Kidney (tissue), 14 donors: ENCODE data around the gene NEURL1B. TPM values are rescaled to one million over a fixed set of nuclear protein-coding genes. Genes with fewer than 3 reads are reported as not detected.
A peak's percentile ranks its signal among the peaks of the same experiment; 100 is the strongest.

Experiments used
- DNase-seq, 5 donors: peaks; one replicate each; pipeline ENCODE4 v3.0.0-alpha.2; 2013 to 2020
- FAIRE-seq: peaks from 2 replicates; lab custom pipeline; 2012; peaks lifted over from hg19 to GRCh38; lab: Jason Lieb, UNC
- H3K27ac ChIP-seq, 2 donors: one replicate each; pipeline ENCODE4 v1.7.0; 2013; ENCODE audit warnings: low read depth in 2 of 2, low read length in 2 of 2, inconsistent platforms in 1 of 2
- H3K27me3 ChIP-seq: one replicate; pipeline ENCODE4 v1.7.1; 2013; ENCODE audit warnings: low read length, inconsistent platforms; ENCODE audit not compliant: control insufficient read depth, insufficient read depth
- H3K36me3 ChIP-seq, 3 donors: one replicate each; pipeline versions ENCODE4 v1.7.0 to v1.7.1; 2013; ENCODE audit warnings: low read length in 3 of 3, control low read depth in 1 of 3, inconsistent platforms in 1 of 3; ENCODE audit not compliant: insufficient read depth in 3 of 3, control insufficient read depth in 2 of 3
- H3K4me1 ChIP-seq, 3 donors: one replicate each; pipeline versions ENCODE4 v1.7.0 to v1.7.1; 2013; ENCODE audit warnings: low read length in 3 of 3, inconsistent platforms in 1 of 3, low read depth in 1 of 3; ENCODE audit not compliant: control insufficient read depth in 2 of 3, insufficient read depth in 2 of 3
- H3K4me3 ChIP-seq, 3 donors: one replicate each; pipeline versions ENCODE4 v1.7.0 to v1.8.1; 2013; ENCODE audit warnings: low read length in 3 of 3, control low read depth in 1 of 3, inconsistent platforms in 1 of 3
- H3K9ac ChIP-seq, 3 donors: one replicate each; pipeline versions ENCODE4 v1.7.0 to v1.7.1; 2013; ENCODE audit warnings: low read length in 3 of 3, control low read depth in 1 of 3, inconsistent platforms in 1 of 3
- H3K9me3 ChIP-seq, 3 donors: one replicate each; pipeline versions ENCODE4 v1.7.0 to v1.7.1; 2013; ENCODE audit warnings: low read length in 3 of 3, control low read depth in 1 of 3, inconsistent platforms in 1 of 3; ENCODE audit not compliant: control insufficient read depth in 2 of 3, insufficient read depth in 1 of 3
- intact Hi-C: fragments of 100-400 bp; cut with DNase I; formaldehyde crosslinking; loops from one replicate; pipeline ENCODE4 v1.11.1; 2022
- microRNA-seq: library from miRNA; unstranded; fragments of <30 nt; microRNA quantifications from one replicate; pipeline ENCODE4 v1.2.0, GENCODE V29; 2020
- polyA plus RNA-seq: library from polyadenylated mRNA; stranded (reverse); fragments of 350-450 nt; fragmentation: Illumina TruSeq; extraction: RNeasy Lipid Tissue Mini Kit (QIAGEN cat#74804); gene quantifications from one replicate; pipeline ENCODE4 v1.2.3, GENCODE V29; 2014; ENCODE audit warnings: low read depth, low replicate concordance; ENCODE audit not compliant: insufficient read depth
- total RNA-seq: library from RNA; stranded (reverse); fragmentation: NEBNext Ultra II Directional; extraction: Animal tissue kit (Norgen Biotek cat#: 25700); gene quantifications from one replicate; pipeline ENCODE4 v1.2.1, GENCODE V29; 2021
- TF ChIP-seq, protein P1 (sequence below): IDR thresholded peaks from 3 replicates; pipeline ENCODE4 v1.5.1; 2012; ENCODE audit warnings: mild to moderate bottlenecking, moderate library complexity, borderline replicate concordance; ENCODE audit not compliant: insufficient read depth; ENCODE audit errors: extremely low read depth
- donor health status: control.
- donor health status: control.
- donor health status: control.
- donor health status: control.
- donor health status: control.
- donor health status: DM: yes; HTN: yes; CAD: no.
- donor health status: Normal renal cell carcinoma (clear cell type).

NEURL1B gene
- total and polyA plus RNA-seq, 2 donors from 2014 or later, result 5.4 to 42.6 TPM

- no peak overlapping the region for H3K9ac ChIP-seq
- no peak overlapping the region for H3K27ac ChIP-seq
- H3K9me3 ChIP-seq, result no peaks in the 10 kb centered on the region
- intact Hi-C loops, result no loop called here
- no peak overlapping the region for H3K4me3 ChIP-seq
- no peaks in the 10 kb centered on the region for H3K36me3 ChIP-seq
- H3K27me3 ChIP-seq, result no peaks in the 10 kb centered on the region
- no peak for FAIRE-seq
- TF ChIP-seq, protein P1, sequence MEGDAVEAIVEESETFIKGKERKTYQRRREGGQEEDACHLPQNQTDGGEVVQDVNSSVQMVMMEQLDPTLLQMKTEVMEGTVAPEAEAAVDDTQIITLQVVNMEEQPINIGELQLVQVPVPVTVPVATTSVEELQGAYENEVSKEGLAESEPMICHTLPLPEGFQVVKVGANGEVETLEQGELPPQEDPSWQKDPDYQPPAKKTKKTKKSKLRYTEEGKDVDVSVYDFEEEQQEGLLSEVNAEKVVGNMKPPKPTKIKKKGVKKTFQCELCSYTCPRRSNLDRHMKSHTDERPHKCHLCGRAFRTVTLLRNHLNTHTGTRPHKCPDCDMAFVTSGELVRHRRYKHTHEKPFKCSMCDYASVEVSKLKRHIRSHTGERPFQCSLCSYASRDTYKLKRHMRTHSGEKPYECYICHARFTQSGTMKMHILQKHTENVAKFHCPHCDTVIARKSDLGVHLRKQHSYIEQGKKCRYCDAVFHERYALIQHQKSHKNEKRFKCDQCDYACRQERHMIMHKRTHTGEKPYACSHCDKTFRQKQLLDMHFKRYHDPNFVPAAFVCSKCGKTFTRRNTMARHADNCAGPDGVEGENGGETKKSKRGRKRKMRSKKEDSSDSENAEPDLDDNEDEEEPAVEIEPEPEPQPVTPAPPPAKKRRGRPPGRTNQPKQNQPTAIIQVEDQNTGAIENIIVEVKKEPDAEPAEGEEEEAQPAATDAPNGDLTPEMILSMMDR, result no peak
- H3K4me1 ChIP-seq, result peaks cover 0 to 12% (median 3%) of the 10 kb centered on the region in 3 donors
- peak in 1 of 5 donors; percentile 45 for DNase-seq
Observed at GRCh38 chr5:172736508-172737135, 95.6 kb downstream of the NEURL1B start.

DNA sequence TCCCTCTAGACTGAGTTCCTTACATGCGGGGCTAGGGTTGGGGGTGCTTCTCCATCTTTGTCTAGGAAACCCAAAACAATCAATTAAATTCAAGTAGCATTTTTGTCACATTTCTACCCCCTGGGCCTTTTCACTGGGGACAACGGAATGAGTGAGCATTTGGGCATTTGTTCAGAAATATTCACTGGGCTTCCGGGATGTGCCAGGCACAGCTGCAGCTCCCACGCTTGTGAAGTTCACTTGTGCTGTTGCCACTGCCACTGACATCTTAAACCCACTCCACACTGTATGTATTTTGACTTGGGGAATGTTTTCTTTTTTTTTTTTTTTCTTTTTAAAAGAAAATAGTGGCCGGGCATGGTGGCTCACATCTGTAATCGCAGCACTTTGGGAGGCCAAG lies 98.3 kb downstream of the NEURL1B start:
- Histone ChIP-seq H3K36me3 (no peaks in the 10 kb centered on the region), H3K27ac (no peak overlapping the region), H3K9me3 (no peaks in the 10 kb centered on the region), H3K27me3 (no peaks in the 10 kb centered on the region), H3K4me1 (peaks cover 0 to 3% (median 2%) of the 10 kb centered on the region in 3 donors), H3K4me3 (no peak overlapping the region), H3K9ac (no peak overlapping the region)
- intact Hi-C loops, result no loop called here
- TF ChIP-seq, protein P1, result no peak
- FAIRE-seq (no peak), DNase-seq (no peak)

DNA sequence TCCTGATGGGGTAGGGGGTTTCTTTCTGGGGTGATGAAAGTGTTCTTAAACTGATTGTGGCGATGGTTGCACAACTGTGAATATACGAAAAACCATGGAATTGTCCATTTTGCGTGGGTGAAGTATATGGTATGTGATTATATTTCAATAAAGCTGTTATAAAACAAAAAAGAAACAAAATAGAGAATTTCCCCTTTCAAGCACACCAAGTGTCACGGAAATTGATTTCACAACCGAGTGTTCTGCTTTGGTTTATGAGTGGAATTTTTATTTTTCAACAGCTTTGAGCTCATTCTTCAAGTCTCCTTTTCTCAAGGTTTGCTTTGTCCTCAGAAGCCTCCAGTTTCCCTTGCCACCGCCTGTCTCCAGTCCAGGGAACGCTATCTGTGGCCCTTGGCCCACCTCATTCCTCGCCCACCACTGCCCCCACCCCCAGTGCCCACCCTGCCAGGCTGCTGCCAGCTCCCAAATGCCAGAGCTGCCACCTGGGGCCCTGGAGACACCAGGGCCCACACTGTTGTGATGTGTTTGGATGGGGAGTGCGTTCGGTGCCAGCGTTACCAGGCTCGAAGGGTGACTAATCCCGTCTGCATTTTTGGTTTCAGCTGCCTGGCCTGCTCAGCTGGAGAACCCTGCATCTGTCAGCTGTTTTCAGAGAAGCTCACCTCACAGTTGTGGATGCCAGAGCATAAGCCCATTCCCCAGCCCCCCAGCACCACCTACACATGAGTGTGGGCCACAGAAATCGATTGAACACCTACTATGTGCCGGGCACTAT lies 99.6 kb downstream of the NEURL1B start:
- Histone ChIP-seq H3K9ac (no peak overlapping the region), H3K4me3 (no peak overlapping the region), H3K27me3 (no peaks in the 10 kb centered on the region), H3K9me3 (no peaks in the 10 kb centered on the region), H3K27ac (no peak overlapping the region), H3K36me3 (no peaks in the 10 kb centered on the region), H3K4me1 (peaks cover 0 to 3% (median 2%) of the 10 kb centered on the region in 3 donors)
- FAIRE-seq, result no peak
- intact Hi-C loops, result no loop called here
- TF ChIP-seq, protein P1, result no peak
- peak in 1 of 5 donors; percentile 89 for DNase-seq

Small RNA genes within 50 kb of the gene (microRNA-seq; reads per million reads assigned to microRNA genes)
- not detected for gene MIR5003

Other genes with a start within 250 kb of the NEURL1B start
- gene SH3PXD2B, start 186.7 kb upstream of the NEURL1B start, total RNA-seq, result 22.8 TPM
- 3.1 TPM for gene SH3PXD2B, start 186.7 kb upstream of the NEURL1B start, polyA plus RNA-seq
- gene DUSP1, start 129.9 kb downstream of the NEURL1B start, total RNA-seq, result 172 TPM
- gene DUSP1, start 129.9 kb downstream of the NEURL1B start, polyA plus RNA-seq, result 298 TPM
- gene ERGIC1, start 193.0 kb downstream of the NEURL1B start, total RNA-seq, result 183 TPM
- gene ERGIC1, start 193.0 kb downstream of the NEURL1B start, polyA plus RNA-seq, result 88.0 TPM